Measurements from ENCODE around the gene AP2A2. TPM values are rescaled to one million over a fixed set of nuclear protein-coding genes. Genes with fewer than 3 reads are reported as not detected.

AP2A2 gene
- total and polyA plus RNA-seq, 2 of the 4 experiments (the other 2 are of a cell fraction): 19.9 to 49.0 TPM

- Histone ChIP-seq H3K56ac (ENCODE audit: extremely low read depth, insufficient read depth, low read length) (no peak overlapping the region), H2BK5ac (ENCODE audit: low read depth, low read length, poor library complexity, severe bottlenecking) (no peak overlapping the region), H4K5ac (ENCODE audit: low read depth, low read length) (no peak overlapping the region), H3K9me1 (ENCODE audit: insufficient read depth, low read length) (0 out of 2 replicates have a peak, but pooled peaks cover 7% of the 10 kb centered on the region), H3K4ac (ENCODE audit: low read depth, low read length) (no peak overlapping the region), H3K36me3 (ENCODE audit: control insufficient read depth, insufficient read depth, low read length) (peaks cover 50% of the 10 kb centered on the region), H3K9ac (ENCODE audit: low read depth, low read length) (no peak overlapping the region), H3K14ac (replicated peaks; ENCODE audit: low read depth, low read length) (no peak overlapping the region), H3K79me1 (ENCODE audit: low read depth in 1 of 2, low read length in 2 of 2) (peaks cover 0 to 4% of the 10 kb centered on the region in 2 experiments; a peak in 1 of 4 replicates), H4K8ac (ENCODE audit: low read depth in 2 of 2, low read length in 2 of 2) (no peak overlapping the region), H4K20me1 (ENCODE audit: insufficient read depth, low read length) (peaks cover 9% of the 10 kb centered on the region; the same call in 1 of the 2 replicates), H3K4me3 (ENCODE audit: insufficient read depth, low read depth, low read length) (no peak overlapping the region), H3K27ac (ENCODE audit: insufficient read depth, low read length) (no peak overlapping the region), H2BK15ac (ENCODE audit: low read depth, low read length) (no peak overlapping the region), H3K4me2 (ENCODE audit: low read depth, low read length) (no peak overlapping the region), H2AK9ac (replicated peaks; ENCODE audit: low read depth, low read length, poor library complexity) (no peak overlapping the region), H3K4me1 (ENCODE audit: control insufficient read depth, insufficient read depth, low read length) (no peaks in the 10 kb centered on the region), H3K9me3 (ENCODE audit: control insufficient read depth, insufficient read depth, low read length) (no peaks in the 10 kb centered on the region), H3K23ac (ENCODE audit: low read depth, low read length) (no peak overlapping the region), H2AK5ac (ENCODE audit: low read depth, low read length) (no peak overlapping the region), H3K27me3 (ENCODE audit: control insufficient read depth, insufficient read depth, low read length) (no peaks in the 10 kb centered on the region), H3K18ac (ENCODE audit: low read depth, low read length) (no peak overlapping the region), H2BK20ac (ENCODE audit: low read depth, low read length) (no peak overlapping the region), H2BK120ac (ENCODE audit: low read depth, low read length) (no peak overlapping the region), H2AFZ (replicated peaks; ENCODE audit: low read length, poor library complexity) (no peak overlapping the region), H4K91ac (ENCODE audit: insufficient read depth, low read depth, low read length) (no peak overlapping the region)
- WGBS, 2 experiments (ENCODE audit: extremely low coverage in 2 of 2, insufficient read length in 1 of 2): 98% methylated on average over 6 of the region's 11 CpGs; no CpG with 5 or more reads in 1 of the 2 experiments
- TF ChIP-seq RCOR1 (IDR thresholded peaks at IDR 0.05; ENCODE audit: insufficient replicate concordance, low read length) (no peak), NFE2L2 (IDR thresholded peaks at IDR 0.05; ENCODE audit: low read depth, low read length) (no peak), FOS (IDR thresholded peaks at IDR 0.05; ENCODE audit: low read depth, low read length) (no peak), BHLHE40 (IDR thresholded peaks at IDR 0.05; ENCODE audit: low read depth, low read length) (no peak), CTCF (conservative IDR thresholded peaks at IDR 0.05; ENCODE audit: low read depth, low read length) (no peak), ELK1 (IDR thresholded peaks at IDR 0.05; ENCODE audit: borderline replicate concordance, low read depth, low read length) (no peak), USF2 (IDR thresholded peaks at IDR 0.05; ENCODE audit: low read depth, low read length) (no peak), CHD1 (IDR thresholded peaks at IDR 0.05; ENCODE audit: low read depth, low read length) (no peak)
- DNase-seq (no peak), ATAC-seq (ENCODE audit: low read depth) (no peak)
- ChIA-PET CTCF (no interaction called here), POLR2A (ENCODE audit: unreplicated experiment) (no interaction called here)
- dilution Hi-C loops (cut with HindIII; ENCODE audit: low sequenced_read_pairs, unreplicated experiment): no loop called here
- BruUV-seq (replicated peaks): no TSS peak
- in situ Hi-C loops (cut with MboI; ENCODE audit: low sequenced_read_pairs): no loop called here
- intact Hi-C loops (cut with micrococcal nuclease): no loop called here
These were observed 25.9 kb upstream of the AP2A2 start for GRCh38 chr11:899724-900123.

Data from IMR-90 (cell line).